ENCODE measurements around the gene KRT9. TPM values are rescaled to one million over a fixed set of nuclear protein-coding genes. Genes with fewer than 3 reads are reported as not detected.

The KRT9 gene
- total RNA-seq, 1 donor = 0.10 TPM

GRCh38 chr17:41536741-41537613 is 34.9 kb downstream of the KRT9 start:
- Histone ChIP-seq H3K4me3 (ENCODE audit: low read length) (no peak overlapping the region), H3K27me3 (ENCODE audit: insufficient read depth, low read length) (peaks cover 3% of the 10 kb centered on the region), H3K4me1 (ENCODE audit: insufficient read depth, low read length) (no peaks in the 10 kb centered on the region), H3K9me3 (ENCODE audit: low read depth, low read length) (no peaks in the 10 kb centered on the region)

- Histone ChIP-seq H3K27me3 (ENCODE audit: insufficient read depth, low read length) (peaks cover 8% of the 10 kb centered on the region), H3K9me3 (ENCODE audit: low read depth, low read length) (no peaks in the 10 kb centered on the region), H3K4me3 (ENCODE audit: low read length) (no peak overlapping the region), H3K4me1 (ENCODE audit: insufficient read depth, low read length) (no peaks in the 10 kb centered on the region)
Measured at GRCh38 chr17:41535764-41536481, 35.9 kb downstream of the KRT9 start.

DNA sequence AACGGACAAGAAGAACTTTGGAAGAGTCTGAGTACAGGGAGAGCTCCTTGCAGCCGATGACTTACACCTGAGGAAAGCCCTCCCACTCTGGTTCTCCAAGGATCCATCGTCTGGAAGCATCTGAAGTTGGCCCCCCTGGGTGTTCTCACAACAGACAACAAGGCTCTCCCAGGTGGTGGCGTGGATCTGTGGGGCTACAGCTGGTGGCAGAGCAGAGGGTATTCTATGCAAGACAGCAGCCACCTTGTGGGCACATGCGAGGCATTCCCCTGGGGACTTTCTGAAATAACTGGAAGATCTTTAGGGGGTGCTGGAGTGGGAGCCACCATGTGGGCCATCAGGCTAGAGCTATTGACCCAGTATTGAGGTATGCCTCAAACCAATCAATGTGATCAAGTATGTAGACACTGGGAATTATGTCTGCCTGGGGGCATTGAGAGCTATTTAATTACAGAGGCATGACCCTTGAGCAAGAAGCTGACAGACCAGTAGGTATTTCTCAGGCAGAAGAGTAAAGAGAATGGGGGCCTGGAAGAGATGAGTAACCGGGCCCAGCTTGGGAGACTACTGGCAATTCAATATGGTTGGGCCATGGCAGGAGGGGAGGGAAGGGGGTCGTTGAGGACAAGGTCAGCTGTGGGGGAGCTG is 36.8 kb downstream of the KRT9 start:
- no peaks in the 10 kb centered on the region for H3K4me1 ChIP-seq (ENCODE audit: insufficient read depth, low read length)
- H3K4me3 ChIP-seq (ENCODE audit: low read length) = no peak overlapping the region
- H3K9me3 ChIP-seq (ENCODE audit: low read depth, low read length) = no peaks in the 10 kb centered on the region
- H3K27me3 ChIP-seq (ENCODE audit: insufficient read depth, low read length) = peaks cover 17% of the 10 kb centered on the region

GRCh38 chr17:41533613-41534012 is 38.2 kb downstream of the KRT9 start:
- H3K27me3 ChIP-seq (ENCODE audit: insufficient read depth, low read length) = peaks cover 30% of the 10 kb centered on the region
- no peaks in the 10 kb centered on the region for H3K9me3 ChIP-seq (ENCODE audit: low read depth, low read length)
- no peaks in the 10 kb centered on the region for H3K4me1 ChIP-seq (ENCODE audit: insufficient read depth, low read length)
- H3K4me3 ChIP-seq (ENCODE audit: low read length) = no peak overlapping the region

DNA sequence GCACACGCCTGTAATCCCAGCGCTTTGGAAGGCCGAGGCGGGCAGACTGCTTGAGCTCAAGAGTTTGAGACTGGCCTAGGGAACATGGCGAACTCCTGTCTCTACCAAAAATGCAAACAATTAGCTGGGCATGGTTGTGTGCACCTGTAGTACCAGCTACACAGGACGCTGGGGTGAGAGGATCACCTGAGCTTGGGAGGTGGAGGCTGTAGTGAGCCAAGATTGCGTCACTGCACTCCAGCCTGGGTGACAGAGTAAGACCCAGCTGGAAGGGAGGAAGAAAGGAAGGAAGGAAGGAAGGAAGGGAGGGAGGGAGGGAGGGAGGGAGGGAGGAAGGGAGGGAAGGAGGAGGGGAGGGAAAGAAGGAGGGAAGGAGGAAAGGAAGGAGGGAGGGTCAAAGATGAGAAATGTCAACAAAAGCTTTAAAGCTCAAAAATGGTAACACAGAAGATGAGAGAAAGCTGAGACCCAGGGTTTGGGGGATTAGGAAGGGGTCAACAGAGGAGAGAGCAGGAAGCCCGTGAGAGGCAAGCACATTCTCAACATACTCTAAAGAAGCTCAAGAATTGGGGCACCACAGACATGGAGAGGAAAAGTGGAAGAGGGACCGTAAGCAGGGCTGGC is 38.8 kb downstream of the KRT9 start:
- Histone ChIP-seq H3K9me3 (ENCODE audit: low read depth, low read length) (no peaks in the 10 kb centered on the region), H3K4me3 (ENCODE audit: low read length) (no peak overlapping the region), H3K27me3 (ENCODE audit: insufficient read depth, low read length) (peaks cover 36% of the 10 kb centered on the region), H3K4me1 (ENCODE audit: insufficient read depth, low read length) (peaks cover 4% of the 10 kb centered on the region)

GRCh38 chr17:41531993-41532392 is 39.9 kb downstream of the KRT9 start:
- peaks cover 47% of the 10 kb centered on the region for H3K27me3 ChIP-seq (ENCODE audit: insufficient read depth, low read length)
- H3K9me3 ChIP-seq (ENCODE audit: low read depth, low read length) = no peaks in the 10 kb centered on the region
- H3K4me3 ChIP-seq (ENCODE audit: low read length) = no peak overlapping the region
- peaks cover 10% of the 10 kb centered on the region for H3K4me1 ChIP-seq (ENCODE audit: insufficient read depth, low read length)

GRCh38 chr17:41530062-41531048 is 41.5 kb downstream of the KRT9 start:
- H3K4me1 ChIP-seq (ENCODE audit: insufficient read depth, low read length) = peaks cover 10% of the 10 kb centered on the region

GRCh38 chr17:41529491-41529915 is 42.4 kb downstream of the KRT9 start:
- peaks cover 10% of the 10 kb centered on the region for H3K4me1 ChIP-seq (ENCODE audit: insufficient read depth, low read length)
- H3K9me3 ChIP-seq (ENCODE audit: low read depth, low read length) = no peaks in the 10 kb centered on the region
- peaks cover 55% of the 10 kb centered on the region for H3K27me3 ChIP-seq (ENCODE audit: insufficient read depth, low read length)
- no peak overlapping the region for H3K4me3 ChIP-seq (ENCODE audit: low read length)

More at GRCh38 chr17:41530062-41531048, 41.5 kb downstream of the KRT9 start:
- no peak overlapping the region for H3K4me3 ChIP-seq (ENCODE audit: low read length)
- peaks cover 55% of the 10 kb centered on the region for H3K27me3 ChIP-seq (ENCODE audit: insufficient read depth, low read length)
- no peaks in the 10 kb centered on the region for H3K9me3 ChIP-seq (ENCODE audit: low read depth, low read length)

DNA sequence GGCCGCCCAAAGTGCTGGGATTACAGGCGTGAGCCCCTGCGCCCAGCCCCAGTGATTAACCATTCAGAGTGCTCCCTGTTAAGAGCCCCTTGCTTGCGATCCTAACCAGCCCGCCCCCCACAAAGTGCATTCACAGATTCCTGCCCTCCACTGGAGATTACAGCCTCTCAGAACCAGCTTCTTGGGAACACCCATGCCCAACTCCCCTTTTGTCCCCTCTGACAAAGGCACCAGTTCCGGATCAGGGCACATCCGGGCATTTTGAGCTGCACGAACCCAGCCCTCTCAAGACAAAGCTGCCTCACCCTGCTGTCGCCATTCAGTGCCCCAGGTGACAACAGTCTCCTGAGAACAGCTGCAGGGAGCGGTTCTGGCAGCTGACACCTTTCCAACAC is 42.9 kb downstream of the KRT9 start:
- Histone ChIP-seq H3K9me3 (ENCODE audit: low read depth, low read length) (no peaks in the 10 kb centered on the region), H3K4me3 (ENCODE audit: low read length) (no peak overlapping the region), H3K4me1 (ENCODE audit: insufficient read depth, low read length) (peaks cover 10% of the 10 kb centered on the region), H3K27me3 (ENCODE audit: insufficient read depth, low read length) (peaks cover 55% of the 10 kb centered on the region)

DNA sequence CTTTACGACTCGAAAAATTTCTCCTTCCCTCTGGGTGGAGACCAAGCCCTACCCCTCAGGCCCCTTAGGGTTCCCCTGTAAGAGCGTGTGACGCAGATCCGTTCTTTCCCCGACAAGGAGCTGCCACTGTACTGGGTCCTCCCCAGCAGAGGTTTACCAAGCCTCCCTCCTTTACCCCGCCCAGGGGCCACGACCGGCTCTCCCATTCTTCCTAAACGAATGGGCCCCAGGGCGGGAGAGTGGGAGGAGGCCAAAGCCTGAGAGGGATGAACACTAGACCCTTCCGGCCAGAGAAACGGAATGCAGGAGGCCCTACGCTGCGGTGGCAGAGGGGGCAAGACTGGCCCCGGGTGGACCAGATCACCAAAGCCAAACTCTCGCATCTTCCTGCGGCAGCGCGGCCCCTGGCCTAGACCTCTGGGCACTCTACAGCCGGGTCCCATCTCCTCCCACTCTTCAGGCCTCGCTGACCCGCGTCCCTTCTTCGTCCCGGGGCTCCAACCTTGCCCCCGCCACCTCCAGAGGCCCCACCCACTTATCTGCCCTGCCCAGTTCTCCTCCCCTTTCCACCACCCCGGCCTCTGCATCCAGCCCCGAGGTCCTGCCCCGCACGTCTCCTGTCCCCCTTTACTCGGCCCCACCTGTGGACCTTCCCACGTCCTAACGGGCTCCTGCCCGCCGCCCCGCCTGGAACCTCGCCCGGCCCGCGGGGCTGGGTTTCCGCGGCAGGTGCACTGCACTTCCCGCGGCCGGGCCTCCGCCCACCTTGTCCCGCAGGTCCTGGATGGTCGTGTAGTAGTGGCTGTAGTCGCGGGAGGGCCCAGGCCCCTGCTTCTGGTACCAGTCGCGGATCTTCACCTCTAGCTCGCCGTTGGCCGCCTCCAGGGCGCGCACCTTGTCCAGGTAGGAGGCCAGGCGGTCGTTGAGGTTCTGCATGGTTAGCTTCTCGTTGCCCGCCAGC is 44.5 kb downstream of the KRT9 start:
- Histone ChIP-seq H3K4me1 (ENCODE audit: insufficient read depth, low read length) (peaks cover 10% of the 10 kb centered on the region), H3K9me3 (ENCODE audit: low read depth, low read length) (no peaks in the 10 kb centered on the region), H3K4me3 (ENCODE audit: low read length) (no peak overlapping the region), H3K27me3 (ENCODE audit: insufficient read depth, low read length) (peaks cover 52% of the 10 kb centered on the region)

- H3K27me3 ChIP-seq (ENCODE audit: insufficient read depth, low read length) = peaks cover 30% of the 10 kb centered on the region
- no peaks in the 10 kb centered on the region for H3K9me3 ChIP-seq (ENCODE audit: low read depth, low read length)
- peaks cover 16% of the 10 kb centered on the region for H3K4me1 ChIP-seq (ENCODE audit: insufficient read depth, low read length)
- H3K4me3 ChIP-seq (ENCODE audit: low read length) = no peak overlapping the region
Measured at GRCh38 chr17:41524261-41524660, 47.6 kb downstream of the KRT9 start.

DNA sequence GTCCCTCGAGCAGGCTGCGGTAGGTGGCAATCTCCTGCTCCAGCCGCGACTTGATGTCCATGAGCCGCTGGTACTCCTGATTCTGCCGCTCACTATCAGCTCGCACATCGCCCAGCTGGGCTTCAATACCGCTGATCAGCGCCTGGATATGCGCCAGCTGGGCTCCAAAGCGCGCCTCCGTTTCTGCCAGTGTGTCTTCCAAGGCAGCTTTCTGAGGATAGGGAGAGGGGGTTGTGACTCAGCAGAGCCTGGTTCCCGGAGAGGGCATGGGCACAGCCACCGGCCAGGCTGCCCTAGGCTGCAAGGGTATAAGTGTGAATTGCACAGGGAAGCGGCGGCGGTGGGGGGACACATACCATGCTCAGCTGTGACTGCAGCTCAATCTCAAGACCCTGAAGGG is 48.1 kb downstream of the KRT9 start:
- Histone ChIP-seq H3K9me3 (ENCODE audit: low read depth, low read length) (no peaks in the 10 kb centered on the region), H3K4me1 (ENCODE audit: insufficient read depth, low read length) (peaks cover 16% of the 10 kb centered on the region), H3K4me3 (ENCODE audit: low read length) (no peak overlapping the region), H3K27me3 (ENCODE audit: insufficient read depth, low read length) (peaks cover 25% of the 10 kb centered on the region)

DNA sequence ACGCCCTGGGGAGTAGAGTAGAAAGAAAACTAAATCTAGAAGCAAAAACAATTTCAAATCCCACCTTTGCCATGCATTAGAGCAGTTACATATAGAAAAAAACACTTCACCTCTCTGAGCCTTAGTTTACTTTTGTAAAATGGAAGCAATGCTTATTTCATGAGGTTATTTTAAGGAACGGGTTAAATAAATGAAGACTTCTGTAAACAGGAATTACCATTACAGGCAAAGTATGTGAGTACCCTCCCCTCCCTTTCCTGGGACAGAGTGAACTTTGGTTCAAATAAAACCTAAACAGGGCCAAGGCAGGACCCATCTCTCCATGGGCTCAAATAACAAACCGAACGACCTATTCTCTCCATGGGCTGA is 48.6 kb downstream of the KRT9 start:
- Histone ChIP-seq H3K27me3 (ENCODE audit: insufficient read depth, low read length) (peaks cover 20% of the 10 kb centered on the region), H3K9me3 (ENCODE audit: low read depth, low read length) (no peaks in the 10 kb centered on the region), H3K4me1 (ENCODE audit: insufficient read depth, low read length) (peaks cover 13% of the 10 kb centered on the region), H3K4me3 (ENCODE audit: low read length) (no peak overlapping the region)

All from mononuclear cell (primary cell).